H1 (cell line): ENCODE measurements around the gene HARS2.

ENCODE experiments used
- EP300 ChIP-seq, 2 experiments: IDR thresholded peaks; 1 replicate in 1 of 2; 2 replicates in 1 of 2; pipeline ENCODE4 v1.6.1; 2011 to 2012; ENCODE audit warnings: low read depth in 2 of 2, low read length in 2 of 2, mild to moderate bottlenecking in 2 of 2, borderline replicate concordance in 1 of 2, inconsistent platforms in 1 of 2, moderate library complexity in 1 of 2
- EZH2 ChIP-seq: fragments of 200-600 bp; sonication (generic); IDR thresholded peaks from 2 replicates; pipeline ENCODE4 v1.7.1; 2012; ENCODE audit warnings: low read depth, mild to moderate bottlenecking, moderate library complexity, low read length, inconsistent platforms; ENCODE audit not compliant: severe bottlenecking
- GABPA ChIP-seq: IDR thresholded peaks from 2 replicates; pipeline ENCODE4 v1.6.1; 2011; ENCODE audit warnings: mild to moderate bottlenecking, low read length, moderate library complexity, borderline replicate concordance; ENCODE audit not compliant: insufficient read depth
- GTF2F1 ChIP-seq: IDR thresholded peaks from 2 replicates; pipeline ENCODE4 v1.6.1; 2012; ENCODE audit warnings: low read depth, low read length, improper control_type of control experiment, borderline replicate concordance
- JUND ChIP-seq: IDR thresholded peaks from 2 replicates; pipeline ENCODE4 v1.6.1; 2011; ENCODE audit warnings: mild to moderate bottlenecking, improper control_type of control experiment, low read length
- POLR2A ChIP-seq, 2 experiments: IDR thresholded peaks; 1 replicate in 1 of 2; 2 replicates in 1 of 2; pipeline ENCODE4 v1.6.1; 2011; ENCODE audit warnings: low read depth in 2 of 2, low read length in 2 of 2, mild to moderate bottlenecking in 2 of 2; ENCODE audit errors: control extremely low read depth in 1 of 2
- POLR2AphosphoS5 ChIP-seq: IDR thresholded peaks from 2 replicates; pipeline ENCODE4 v1.6.1; 2011; ENCODE audit warnings: low read depth, low read length
- SAP30 ChIP-seq: fragments of 300-600 bp; sonication (generic); IDR thresholded peaks from 2 replicates; pipeline ENCODE4 v1.7.1; 2012; ENCODE audit warnings: low read length, moderate library complexity, mild to moderate bottlenecking, inconsistent platforms; ENCODE audit not compliant: insufficient read depth, insufficient replicate concordance
- YY1 ChIP-seq: IDR thresholded peaks from 2 replicates; pipeline ENCODE4 v1.6.1; 2011; ENCODE audit warnings: low read depth, mild to moderate bottlenecking, low read length
- ZNF274 ChIP-seq: IDR thresholded peaks from 2 replicates; pipeline ENCODE4 v1.7.0; 2012; ENCODE audit warnings: low read length, borderline replicate concordance; ENCODE audit errors: extremely low read depth
- TF ChIP-seq, protein P1 (sequence below), 3 experiments: IDR thresholded peaks; 1 replicate in 2 of 3; 2 replicates in 1 of 3; pipeline versions ENCODE4 v1.5.1 to v1.6.1; 2011; ENCODE audit warnings: low read length in 3 of 3, mild to moderate bottlenecking in 3 of 3, inconsistent platforms in 2 of 3, low read depth in 1 of 3, moderate library complexity in 1 of 3; ENCODE audit not compliant: insufficient read depth in 1 of 3; ENCODE audit errors: control extremely low read depth in 1 of 3
- TF ChIP-seq, protein P2 (sequence below): IDR thresholded peaks from 2 replicates; pipeline ENCODE4 v1.6.1; 2011; ENCODE audit warnings: low read length, improper control_type of control experiment
- TF ChIP-seq, protein P3 (sequence below): IDR thresholded peaks from 2 replicates; pipeline ENCODE4 v1.6.1; 2012; ENCODE audit warnings: inconsistent platforms

DNA sequence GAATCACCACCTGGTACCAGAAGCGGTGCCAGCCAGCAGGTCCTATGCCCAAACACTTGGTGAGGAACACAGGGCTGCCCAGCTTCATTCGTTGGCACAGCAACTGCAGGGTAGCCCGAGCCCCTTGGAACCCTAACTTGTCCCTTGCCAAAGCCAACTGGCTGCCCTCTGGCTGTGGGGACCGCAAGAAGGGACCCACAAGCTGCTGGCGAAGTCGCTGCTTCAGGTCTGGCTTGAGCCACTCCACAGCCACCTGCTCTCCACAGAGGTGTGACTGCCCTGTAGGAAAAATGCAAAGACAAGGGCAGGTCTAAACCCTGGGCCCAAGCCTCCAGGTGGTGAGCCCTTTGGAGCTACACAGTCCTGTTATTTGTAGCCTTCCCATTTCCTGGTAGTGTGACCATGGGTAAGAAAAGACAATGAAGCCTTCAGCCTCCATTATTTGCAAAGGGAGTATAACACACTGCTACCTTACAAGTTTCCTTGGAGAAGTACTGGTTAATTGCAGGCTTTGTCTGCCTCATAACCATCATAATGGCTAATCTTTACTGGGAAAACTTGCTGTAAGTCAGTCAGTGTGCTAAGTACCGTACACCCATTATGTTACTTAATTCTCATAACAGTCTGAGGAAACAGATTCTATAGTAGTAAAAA is 19.7 kb upstream of the HARS2 start:
- TF ChIP-seq, protein P1, sequence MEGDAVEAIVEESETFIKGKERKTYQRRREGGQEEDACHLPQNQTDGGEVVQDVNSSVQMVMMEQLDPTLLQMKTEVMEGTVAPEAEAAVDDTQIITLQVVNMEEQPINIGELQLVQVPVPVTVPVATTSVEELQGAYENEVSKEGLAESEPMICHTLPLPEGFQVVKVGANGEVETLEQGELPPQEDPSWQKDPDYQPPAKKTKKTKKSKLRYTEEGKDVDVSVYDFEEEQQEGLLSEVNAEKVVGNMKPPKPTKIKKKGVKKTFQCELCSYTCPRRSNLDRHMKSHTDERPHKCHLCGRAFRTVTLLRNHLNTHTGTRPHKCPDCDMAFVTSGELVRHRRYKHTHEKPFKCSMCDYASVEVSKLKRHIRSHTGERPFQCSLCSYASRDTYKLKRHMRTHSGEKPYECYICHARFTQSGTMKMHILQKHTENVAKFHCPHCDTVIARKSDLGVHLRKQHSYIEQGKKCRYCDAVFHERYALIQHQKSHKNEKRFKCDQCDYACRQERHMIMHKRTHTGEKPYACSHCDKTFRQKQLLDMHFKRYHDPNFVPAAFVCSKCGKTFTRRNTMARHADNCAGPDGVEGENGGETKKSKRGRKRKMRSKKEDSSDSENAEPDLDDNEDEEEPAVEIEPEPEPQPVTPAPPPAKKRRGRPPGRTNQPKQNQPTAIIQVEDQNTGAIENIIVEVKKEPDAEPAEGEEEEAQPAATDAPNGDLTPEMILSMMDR (IDR thresholded peaks at IDR 0.05; ENCODE audit: control extremely low read depth in 1 of 3, insufficient read depth in 1 of 3, low read depth in 1 of 3, low read length in 3 of 3) = no peak
- TF ChIP-seq YY1 (no peak), POLR2A (IDR thresholded peaks at IDR 0.05; ENCODE audit: control extremely low read depth in 1 of 2, low read depth in 2 of 2, low read length in 2 of 2) (no peak), ZNF274 (no peak), GABPA (no peak), EZH2 (no peak), SAP30 (no peak), EP300 (IDR thresholded peaks at IDR 0.05; ENCODE audit: borderline replicate concordance in 1 of 2, low read depth in 2 of 2, low read length in 2 of 2) (no peak), GTF2F1 (no peak), POLR2AphosphoS5 (no peak), JUND (no peak)
- TF ChIP-seq, protein P2, sequence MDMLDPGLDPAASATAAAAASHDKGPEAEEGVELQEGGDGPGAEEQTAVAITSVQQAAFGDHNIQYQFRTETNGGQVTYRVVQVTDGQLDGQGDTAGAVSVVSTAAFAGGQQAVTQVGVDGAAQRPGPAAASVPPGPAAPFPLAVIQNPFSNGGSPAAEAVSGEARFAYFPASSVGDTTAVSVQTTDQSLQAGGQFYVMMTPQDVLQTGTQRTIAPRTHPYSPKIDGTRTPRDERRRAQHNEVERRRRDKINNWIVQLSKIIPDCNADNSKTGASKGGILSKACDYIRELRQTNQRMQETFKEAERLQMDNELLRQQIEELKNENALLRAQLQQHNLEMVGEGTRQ = no peak
- TF ChIP-seq, protein P3, sequence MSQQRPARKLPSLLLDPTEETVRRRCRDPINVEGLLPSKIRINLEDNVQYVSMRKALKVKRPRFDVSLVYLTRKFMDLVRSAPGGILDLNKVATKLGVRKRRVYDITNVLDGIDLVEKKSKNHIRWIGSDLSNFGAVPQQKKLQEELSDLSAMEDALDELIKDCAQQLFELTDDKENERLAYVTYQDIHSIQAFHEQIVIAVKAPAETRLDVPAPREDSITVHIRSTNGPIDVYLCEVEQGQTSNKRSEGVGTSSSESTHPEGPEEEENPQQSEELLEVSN = no peak
